Nephron (organoid): ENCODE results near the gene DEFB132.
A peak's percentile ranks its signal among the peaks of the same experiment; 100 is the strongest.

Experiments used
- H3K27ac Mint-ChIP-seq, 3 experiments: 2 replicates each; pipeline ENCODE4 v1.8.0; 2020; ENCODE audit warnings: mixed read lengths in 3 of 3, mild to moderate bottlenecking in 2 of 3, moderate library complexity in 1 of 3
- H3K27me3 Mint-ChIP-seq: 2 replicates; pipeline ENCODE4 v1.8.0; 2021; ENCODE audit warnings: low read depth, mild to moderate bottlenecking, moderate library complexity, mixed read lengths
- H3K36me3 Mint-ChIP-seq: 2 replicates; pipeline ENCODE4 v1.8.0; 2020; ENCODE audit warnings: low read depth, mixed read lengths
- H3K4me1 Mint-ChIP-seq: 2 replicates; pipeline ENCODE4 v1.8.0; 2020; ENCODE audit warnings: mixed read lengths
- H3K4me3 Mint-ChIP-seq, 3 experiments: 2 replicates each; pipeline ENCODE4 v1.8.0; 2020; ENCODE audit warnings: mild to moderate bottlenecking in 3 of 3, mixed read lengths in 3 of 3, moderate library complexity in 2 of 3
- H3K9me3 Mint-ChIP-seq: 2 replicates; pipeline ENCODE4 v1.8.0; 2020; ENCODE audit warnings: mixed read lengths
- CTCF ChIP-seq, 3 experiments: fragments of 200-600 bp; sonication (generic); IDR thresholded peaks; one replicate each; pipeline ENCODE4 v1.5.0; 2021; ENCODE audit warnings: antibody characterized with exemption in 3 of 3; ENCODE audit not compliant: unreplicated experiment in 3 of 3

The DEFB132 gene

DNA sequence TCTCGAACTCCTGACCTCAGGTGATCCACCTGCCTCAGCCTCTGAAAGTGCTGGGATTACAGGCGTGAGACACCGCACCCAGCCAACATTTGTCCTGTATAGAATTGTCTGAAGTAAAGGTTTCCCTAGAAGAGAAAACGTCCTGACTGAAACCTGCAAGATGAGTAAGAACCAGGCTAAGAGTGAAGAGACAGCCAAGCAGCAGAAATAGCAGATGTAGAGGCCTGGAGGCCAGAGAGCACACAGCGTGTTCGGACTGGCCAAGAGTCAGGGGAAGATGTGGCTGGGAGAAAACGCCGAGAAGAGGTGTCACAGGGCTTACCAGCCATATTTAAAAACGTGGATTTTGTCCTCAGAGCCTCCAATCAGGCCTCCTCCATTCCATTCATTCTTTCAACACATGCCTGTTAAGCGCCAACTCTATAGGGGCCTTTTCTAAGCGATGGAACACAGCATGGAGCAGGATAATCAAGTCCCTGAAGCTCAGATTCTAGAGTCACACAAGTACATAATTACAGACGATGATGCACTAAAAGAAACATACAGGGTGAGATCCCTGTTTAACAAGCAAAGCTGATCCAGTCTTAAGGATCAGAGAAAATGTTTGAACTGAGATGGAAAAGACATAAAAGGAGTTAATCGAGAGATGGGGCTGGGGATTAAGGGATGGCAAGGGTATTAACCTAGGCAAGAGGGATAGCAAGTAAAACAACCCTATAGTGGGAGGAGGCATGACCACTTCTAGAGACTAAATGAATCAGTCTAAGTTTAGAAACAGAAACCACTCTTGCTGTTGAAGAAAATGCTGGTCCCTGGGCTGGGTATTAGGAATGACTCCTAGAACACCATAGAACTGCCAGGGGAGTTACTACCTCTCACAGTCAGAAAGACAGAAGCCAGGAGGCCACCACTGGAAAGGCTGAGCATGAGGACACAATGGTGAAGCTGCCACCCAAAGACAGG is 44.6 kb downstream of the DEFB132 start:
- peaks cover 47% of the 10 kb centered on the region for H3K4me1 Mint-ChIP-seq
- no peak for TF ChIP-seq CTCF (IDR thresholded peaks at IDR 0.05; ENCODE audit: unreplicated experiment in 3 of 3)
- H3K27ac Mint-ChIP-seq, result peak overlapping the region; percentile 96 to 98 (median 97)
- H3K4me3 Mint-ChIP-seq, result peak overlapping the region in 1 of 3 experiments; percentile 15
- no peaks in the 10 kb centered on the region for H3K9me3 Mint-ChIP-seq
- H3K36me3 Mint-ChIP-seq, result peaks cover 20% of the 10 kb centered on the region
- no peaks in the 10 kb centered on the region for H3K27me3 Mint-ChIP-seq

DNA sequence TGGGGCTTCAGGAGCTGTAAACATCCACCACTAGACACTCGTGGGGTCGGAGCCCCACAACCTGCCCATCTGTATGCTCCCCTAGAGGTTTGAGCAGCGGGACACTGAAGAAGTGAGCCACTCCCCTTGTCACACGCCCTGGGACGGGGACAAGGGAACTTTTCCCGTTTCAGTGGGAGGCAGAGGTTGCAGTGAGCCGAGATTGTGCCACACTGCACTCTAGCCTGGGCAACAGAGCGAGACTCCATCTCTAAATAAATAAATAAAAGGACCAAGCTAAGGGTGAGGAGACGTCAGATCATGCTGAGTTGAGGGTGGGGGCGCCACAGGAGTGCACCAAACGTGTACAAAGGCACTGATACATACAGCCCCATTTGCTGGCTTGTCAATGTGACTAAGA is 48.2 kb downstream of the DEFB132 start:
- Mint-ChIP-seq H3K36me3 (peaks cover 9% of the 10 kb centered on the region), H3K4me3 (no peak overlapping the region), H3K27me3 (no peaks in the 10 kb centered on the region), H3K4me1 (peaks cover 54% of the 10 kb centered on the region), H3K27ac (peak overlapping the region in 1 of 3 experiments; percentile 64), H3K9me3 (no peaks in the 10 kb centered on the region)
- no peak for TF ChIP-seq CTCF (IDR thresholded peaks at IDR 0.05; ENCODE audit: unreplicated experiment in 3 of 3)

- Mint-ChIP-seq H3K27ac (peak overlapping the region; percentile 99 to 100 (median 99)), H3K9me3 (no peaks in the 10 kb centered on the region), H3K4me3 (peak overlapping the region; percentile 84 to 86 (median 85)), H3K4me1 (peaks cover 38% of the 10 kb centered on the region), H3K36me3 (peaks cover 4% of the 10 kb centered on the region), H3K27me3 (no peaks in the 10 kb centered on the region)
- no peak for TF ChIP-seq CTCF (IDR thresholded peaks at IDR 0.05; ENCODE audit: unreplicated experiment in 3 of 3)
These were observed 51.0 kb downstream of the DEFB132 start for GRCh38 chr20:308427-309038.

DNA sequence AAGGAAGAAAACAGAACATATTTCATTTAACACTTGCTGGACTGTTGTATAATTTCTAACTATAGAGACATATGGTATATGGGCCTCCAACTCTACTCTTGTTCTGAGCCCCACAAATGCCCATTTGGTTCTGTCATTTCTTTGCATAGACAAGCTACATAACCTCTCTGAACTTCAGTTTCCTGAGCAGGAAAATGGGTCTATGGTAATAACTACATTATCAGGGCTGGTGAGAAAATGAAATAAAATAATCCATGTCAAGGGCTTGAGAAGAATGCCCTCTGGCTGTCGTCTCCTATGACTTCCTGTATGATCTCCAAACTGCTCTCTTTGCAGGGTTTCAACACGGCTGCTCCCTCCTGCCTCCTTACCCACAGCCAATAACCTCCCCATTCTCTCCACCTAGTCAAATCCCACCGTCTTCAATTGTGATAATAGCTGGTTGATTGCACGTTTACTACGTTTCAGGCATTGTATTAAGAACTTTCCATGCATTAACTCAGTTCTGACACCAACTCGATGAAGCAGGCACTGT is 51.8 kb downstream of the DEFB132 start:
- H3K4me1 Mint-ChIP-seq, result peaks cover 33% of the 10 kb centered on the region
- H3K36me3 Mint-ChIP-seq, result peaks cover 3% of the 10 kb centered on the region
- H3K27me3 Mint-ChIP-seq, result no peaks in the 10 kb centered on the region
- peak overlapping the region; percentile 99 to 100 (median 99) for H3K27ac Mint-ChIP-seq
- TF ChIP-seq CTCF (IDR thresholded peaks at IDR 0.05; ENCODE audit: unreplicated experiment in 3 of 3), result no peak
- H3K9me3 Mint-ChIP-seq, result no peaks in the 10 kb centered on the region
- H3K4me3 Mint-ChIP-seq, result peak overlapping the region; percentile 84 to 86 (median 85)

GRCh38 chr20:309841-310644 is 52.5 kb downstream of the DEFB132 start:
- TF ChIP-seq CTCF (IDR thresholded peaks at IDR 0.05; ENCODE audit: unreplicated experiment in 3 of 3), result no peak
- peak overlapping the region; percentile 84 to 86 (median 85) for H3K4me3 Mint-ChIP-seq
- H3K27ac Mint-ChIP-seq, result peak overlapping the region; percentile 99 to 100 (median 99)
- H3K27me3 Mint-ChIP-seq, result no peaks in the 10 kb centered on the region
- no peaks in the 10 kb centered on the region for H3K9me3 Mint-ChIP-seq
- H3K36me3 Mint-ChIP-seq, result peaks cover 3% of the 10 kb centered on the region
- H3K4me1 Mint-ChIP-seq, result peaks cover 33% of the 10 kb centered on the region
